H9 (cell line): Measurements from ENCODE around the gene CHST15. TPM values are rescaled to one million over a fixed set of nuclear protein-coding genes. Genes with fewer than 3 reads are reported as not detected.

ENCODE experiments used
- DNase-seq: peaks from one replicate; pipeline ENCODE4 v3.0.0-alpha.2; 2017
- H2AFZ ChIP-seq: one replicate; pipeline ENCODE4 v1.6.1; 2013; ENCODE audit warnings: mild to moderate bottlenecking, low read length, control low read depth, moderate library complexity
- H2AK5ac ChIP-seq: 2 replicates; pipeline ENCODE4 v1.6.1; 2013; ENCODE audit warnings: low read length, control low read depth, mixed read lengths; ENCODE audit not compliant: insufficient read length
- H2BK120ac ChIP-seq: one replicate; pipeline ENCODE4 v1.6.1; 2013; ENCODE audit warnings: low read depth, mild to moderate bottlenecking, low read length, control low read depth, inconsistent platforms; ENCODE audit not compliant: poor library complexity, severe bottlenecking
- H2BK12ac ChIP-seq: 2 replicates; pipeline ENCODE4 v1.6.1; 2013; ENCODE audit warnings: low read length, control low read depth, mixed read lengths, low read depth; ENCODE audit not compliant: insufficient read length
- H2BK15ac ChIP-seq: 2 replicates; pipeline ENCODE4 v1.6.1; 2013; ENCODE audit warnings: low read depth, low read length, control low read depth
- H2BK20ac ChIP-seq: one replicate; pipeline ENCODE4 v1.6.1; 2013; ENCODE audit warnings: low read depth, mild to moderate bottlenecking, low read length, control low read depth, inconsistent platforms; ENCODE audit not compliant: poor library complexity, severe bottlenecking
- H2BK5ac ChIP-seq: 2 replicates; pipeline ENCODE4 v1.6.1; 2013; ENCODE audit warnings: low read length, control low read depth, mixed read lengths; ENCODE audit not compliant: insufficient read length
- H3K14ac ChIP-seq: 2 replicates; pipeline ENCODE4 v1.6.1; 2013; ENCODE audit warnings: low read length, control low read depth; ENCODE audit not compliant: insufficient read depth
- H3K18ac ChIP-seq: 2 replicates; pipeline ENCODE4 v1.6.1; 2013; ENCODE audit warnings: low read depth, mild to moderate bottlenecking, mixed read lengths, low read length, control low read depth; ENCODE audit not compliant: insufficient read length
- H3K23ac ChIP-seq: 2 replicates; pipeline ENCODE4 v1.6.1; 2013; ENCODE audit warnings: low read length, control low read depth, mixed read lengths, low read depth; ENCODE audit not compliant: insufficient read length
- H3K23me2 ChIP-seq: 2 replicates; pipeline ENCODE4 v1.6.1; 2013; ENCODE audit warnings: low read depth, mild to moderate bottlenecking, mixed read lengths, low read length, control low read depth; ENCODE audit not compliant: insufficient read length, poor library complexity, severe bottlenecking
- H3K27ac ChIP-seq: 2 replicates; pipeline ENCODE4 v1.5.1; 2013; ENCODE audit warnings: low read length, control low read depth, mixed read lengths, low read depth; ENCODE audit not compliant: insufficient read length
- H3K27me3 ChIP-seq: 2 replicates; pipeline ENCODE4 v1.6.1; 2013; ENCODE audit warnings: low read length, control low read depth, inconsistent platforms; ENCODE audit not compliant: insufficient read depth
- H3K4ac ChIP-seq: 2 replicates; pipeline ENCODE4 v1.6.1; 2013; ENCODE audit warnings: low read depth, mild to moderate bottlenecking, control low read depth, inconsistent platforms, low read length, moderate library complexity
- H3K4me1 ChIP-seq: 2 replicates; pipeline ENCODE4 v1.6.1; 2013; ENCODE audit warnings: low read length, control low read depth, inconsistent platforms; ENCODE audit not compliant: insufficient read depth
- H3K4me2 ChIP-seq: 2 replicates; pipeline ENCODE4 v1.6.1; 2013; ENCODE audit warnings: low read length, control low read depth, mixed read lengths; ENCODE audit not compliant: insufficient read length, insufficient read depth
- H3K56ac ChIP-seq: 2 replicates; pipeline ENCODE4 v1.6.1; 2013; ENCODE audit warnings: low read depth, mild to moderate bottlenecking, mixed read lengths, low read length, control low read depth; ENCODE audit not compliant: insufficient read length
- H3K79me1 ChIP-seq: 2 replicates; pipeline ENCODE4 v1.6.1; 2013; ENCODE audit warnings: low read depth, mild to moderate bottlenecking, moderate library complexity, low read length, control low read depth, inconsistent platforms; ENCODE audit not compliant: insufficient read depth, poor library complexity, severe bottlenecking
- H3K79me2 ChIP-seq: 2 replicates; pipeline ENCODE4 v1.6.1; 2013; ENCODE audit warnings: low read length, control low read depth, inconsistent platforms; ENCODE audit not compliant: insufficient read depth
- H3K9ac ChIP-seq: 2 replicates; pipeline ENCODE4 v1.6.1; 2013; ENCODE audit warnings: low read length, control low read depth, mixed read lengths; ENCODE audit not compliant: insufficient read length; ENCODE audit errors: extremely low read depth
- H3K9me3 ChIP-seq: one replicate; pipeline ENCODE4 v1.6.1; 2013; ENCODE audit warnings: low read depth, low read length, inconsistent platforms; ENCODE audit not compliant: control insufficient read depth
- H3T11ph ChIP-seq: one replicate; pipeline ENCODE4 v1.6.1; 2013; ENCODE audit warnings: mild to moderate bottlenecking, low read length, control low read depth, inconsistent platforms
- H4K20me1 ChIP-seq: one replicate; pipeline ENCODE4 v1.6.1; 2013; ENCODE audit not compliant: control insufficient read depth, insufficient read length, insufficient read depth
- H4K5ac ChIP-seq: 2 replicates; pipeline ENCODE4 v1.6.1; 2013; ENCODE audit warnings: low read depth, mild to moderate bottlenecking, mixed read lengths, low read length, control low read depth; ENCODE audit not compliant: insufficient read length
- H4K8ac ChIP-seq: replicated peaks from 2 replicates; pipeline ENCODE4 v1.6.1; 2013; ENCODE audit warnings: low read length, control low read depth, mixed read lengths, low read depth; ENCODE audit not compliant: insufficient read length
- H4K91ac ChIP-seq: 2 replicates; pipeline ENCODE4 v1.6.1; 2013; ENCODE audit warnings: low read depth, mild to moderate bottlenecking, moderate library complexity, mixed read lengths, low read length, control low read depth; ENCODE audit not compliant: insufficient read length
- H3K27ac Mint-ChIP-seq, 3 experiments: 2 replicates in 2 of 3; 3 replicates in 1 of 3; pipeline ENCODE4 v1.8.0; 2020 to 2021; ENCODE audit warnings: mixed read lengths in 3 of 3, mild to moderate bottlenecking in 1 of 3, moderate library complexity in 1 of 3
- H3K27me3 Mint-ChIP-seq: 2 replicates; pipeline ENCODE4 v1.8.0; 2021; ENCODE audit warnings: low read depth, mild to moderate bottlenecking, moderate library complexity, mixed read lengths
- H3K36me3 Mint-ChIP-seq, 3 experiments: 2 replicates in 2 of 3; 3 replicates in 1 of 3; pipeline ENCODE4 v1.8.0; 2020 to 2021; ENCODE audit warnings: low read depth in 3 of 3, mixed read lengths in 3 of 3; ENCODE audit not compliant: insufficient read depth in 1 of 3
- H3K4me1 Mint-ChIP-seq, 2 experiments: 2 replicates each; pipeline ENCODE4 v1.8.0; 2020; ENCODE audit warnings: mixed read lengths in 2 of 2
- H3K4me3 Mint-ChIP-seq, 2 experiments: 2 replicates in 1 of 2; 3 replicates in 1 of 2; pipeline ENCODE4 v1.8.0; 2020 to 2021; ENCODE audit warnings: mild to moderate bottlenecking in 2 of 2, mixed read lengths in 2 of 2, moderate library complexity in 1 of 2
- H3K9me3 Mint-ChIP-seq, 2 experiments: 2 replicates in 1 of 2; 3 replicates in 1 of 2; pipeline ENCODE4 v1.8.0; 2020; ENCODE audit warnings: mild to moderate bottlenecking in 2 of 2, mixed read lengths in 2 of 2, moderate library complexity in 1 of 2
- CTCF ChIP-seq: fragments of 200-600 bp; sonication (generic); conservative IDR thresholded peaks from 3 replicates; pipeline ENCODE4 v1.8.0; 2021; ENCODE audit warnings: antibody characterized with exemption, mild to moderate bottlenecking
- WGBS: extraction: QIAGEN DNeasy Blood & Tissue Kit; methylation state at CpG from one replicate; pipeline ENCODE4 v1.1.7; 2013; ENCODE audit warnings: missing lambda C conversion rate, low lambda C conversion rate, mixed read lengths; ENCODE audit not compliant: insufficient read length; ENCODE audit errors: extremely low coverage; 5-methylcytosine and 5-hydroxymethylcytosine counted together
- total RNA-seq: library from RNA; stranded (reverse); gene quantifications from 2 replicates; pipeline ENCODE4 v1.2.1, GENCODE V29; 2021

CHST15 gene
- total RNA-seq, 1 experiment from 2014 or later: 8.7 TPM

- H4K5ac ChIP-seq: no peak overlapping the region
- H2BK15ac ChIP-seq: no peak overlapping the region
- H3K4ac ChIP-seq: no peak overlapping the region
- no peak overlapping the region for H3T11ph ChIP-seq
- no peaks in the 10 kb centered on the region for H3K79me1 ChIP-seq
- H3K27me3 ChIP-seq: no peaks in the 10 kb centered on the region
- H3K9me3 Mint-ChIP-seq: no peaks in the 10 kb centered on the region
- no peaks in the 10 kb centered on the region for H3K23me2 ChIP-seq
- H2BK5ac ChIP-seq: no peak overlapping the region
- no peak overlapping the region for H4K91ac ChIP-seq
- H4K8ac ChIP-seq: no peak overlapping the region
- H2BK20ac ChIP-seq: no peak overlapping the region
- no CpG with 5 or more reads among the region's 12 CpGs for WGBS
- H3K27me3 Mint-ChIP-seq: peaks cover 1% of the 10 kb centered on the region; the same call in 1 of the 2 replicates
- H4K20me1 ChIP-seq: no peaks in the 10 kb centered on the region
- H3K4me2 ChIP-seq: no peak overlapping the region
- peaks cover 5% of the 10 kb centered on the region; the same call in 1 of the 2 replicates for H3K4me1 ChIP-seq
- peaks cover 45 to 56% of the 10 kb centered on the region in 2 experiments for H3K4me1 Mint-ChIP-seq
- no peak overlapping the region for H2AK5ac ChIP-seq
- H3K9me3 ChIP-seq: no peaks in the 10 kb centered on the region
- no peak overlapping the region for H2BK120ac ChIP-seq
- H3K27ac ChIP-seq: no peak overlapping the region
- no peak overlapping the region for H3K18ac ChIP-seq
- H3K36me3 Mint-ChIP-seq: no peaks in the 10 kb centered on the region
- H2AFZ ChIP-seq: no peak overlapping the region
- TF ChIP-seq CTCF: no peak
- peak; percentile 79 for DNase-seq
- no peak overlapping the region for H3K14ac ChIP-seq
- peak overlapping the region in 1 of 2 experiments; percentile 43; a peak in 2 of 5 replicates for H3K4me3 Mint-ChIP-seq
- H3K9ac ChIP-seq: no peak overlapping the region
- no peaks in the 10 kb centered on the region for H3K79me2 ChIP-seq
- H3K23ac ChIP-seq: no peak overlapping the region
- peak overlapping the region; percentile 86 to 91 (median 87) for H3K27ac Mint-ChIP-seq
- H3K56ac ChIP-seq: no peak overlapping the region
- H2BK12ac ChIP-seq: no peak overlapping the region
Measured at GRCh38 chr10:124066781-124067714, 26.4 kb downstream of the CHST15 start.
